Caco-2 (cell line): Measurements from ENCODE around the gene AP3B1. TPM values are rescaled to one million over a fixed set of nuclear protein-coding genes. Genes with fewer than 3 reads are reported as not detected.

ENCODE experiments used
- BruUV-seq: library from RNA; stranded (reverse); fragments of 400-500 nt; replicated peaks from 2 replicates; lab custom pipeline; 2021; lab: Mats Ljungman, UMichigan
- CTCF ChIA-PET: fragments of 300-600 bp; sonication (Branson Sonifier 250); formaldehyde crosslinking; loops from one replicate; lab custom pipeline; 2022; ENCODE audit warnings: antibody characterized with exemption; lab: Charles Lee
- POLR2A ChIA-PET: fragments of 300-600 bp; sonication (Branson Sonifier 250); formaldehyde crosslinking; loops from one replicate; lab custom pipeline; 2022; ENCODE audit warnings: antibody characterized with exemption; lab: Charles Lee
- DNase-seq, 2 experiments: peaks; one replicate each; pipeline versions ENCODE4 v3.0.0 to v3.0.0-alpha.2; 2020 to 2022
- H3K27me3 ChIP-seq: replicated peaks from 2 replicates; pipeline ENCODE4 v1.6.0; 2011; ENCODE audit warnings: low read length; ENCODE audit not compliant: control insufficient read depth, insufficient read depth
- H3K36me3 ChIP-seq: 2 replicates; pipeline ENCODE4 v1.5.1; 2011; ENCODE audit warnings: low read length; ENCODE audit not compliant: control insufficient read depth, insufficient read depth
- H3K4me1 ChIP-seq: fragments of 250-450 bp; sonication (Bioruptor Pico); 2 replicates; pipeline ENCODE4 v1.5.1; 2020; ENCODE audit warnings: mild to moderate bottlenecking
- H3K4me3 ChIP-seq: 2 replicates; pipeline ENCODE4 v1.5.1; 2011; ENCODE audit warnings: low read depth, mild to moderate bottlenecking, control low read depth, low read length
- H3K9me3 ChIP-seq: fragments of 250-450 bp; sonication (Bioruptor Pico); 2 replicates; pipeline ENCODE4 v1.5.1; 2020; ENCODE audit warnings: mild to moderate bottlenecking, moderate library complexity
- H3K27ac Mint-ChIP-seq: one replicate; pipeline ENCODE4 v1.8.0; 2022; ENCODE audit warnings: mixed read lengths; ENCODE audit not compliant: unreplicated experiment
- H3K27me3 Mint-ChIP-seq: one replicate; pipeline ENCODE4 v1.8.0; 2022; ENCODE audit warnings: mixed read lengths; ENCODE audit not compliant: insufficient read depth, unreplicated experiment
- H3K36me3 Mint-ChIP-seq: one replicate; pipeline ENCODE4 v1.8.0; 2022; ENCODE audit warnings: mild to moderate bottlenecking, mixed read lengths; ENCODE audit not compliant: insufficient read depth, unreplicated experiment
- H3K4me1 Mint-ChIP-seq: one replicate; pipeline ENCODE4 v1.8.0; 2022; ENCODE audit warnings: low read depth, mixed read lengths; ENCODE audit not compliant: unreplicated experiment
- H3K4me3 Mint-ChIP-seq: one replicate; pipeline ENCODE4 v1.8.0; 2022; ENCODE audit warnings: mild to moderate bottlenecking, moderate library complexity, mixed read lengths; ENCODE audit not compliant: unreplicated experiment
- H3K9me3 Mint-ChIP-seq: one replicate; pipeline ENCODE4 v1.8.0; 2022; ENCODE audit warnings: mixed read lengths; ENCODE audit not compliant: unreplicated experiment
- intact Hi-C: fragments of 100-400 bp; cut with micrococcal nuclease; formaldehyde crosslinking; loops from one replicate; pipeline ENCODE4 v1.10.0; 2022; ENCODE audit not compliant: unreplicated experiment
- total RNA-seq: library from RNA; stranded (reverse); gene quantifications from 2 replicates; pipeline ENCODE4 v1.2.3, GENCODE V29; 2022
- TF ChIP-seq, protein P1 (sequence below), 2 experiments: fragments of 200-600 bp in 1 of 2; IDR thresholded peaks; 1 replicate in 1 of 2; 2 replicates in 1 of 2; pipeline versions ENCODE4 v1.5.1 to v1.8.0; 2011 to 2022; ENCODE audit warnings: antibody characterized with exemption in 1 of 2, control low read depth in 1 of 2, inconsistent platforms in 1 of 2, low read depth in 1 of 2, low read length in 1 of 2, mild to moderate bottlenecking in 1 of 2, moderate library complexity in 1 of 2; ENCODE audit not compliant: insufficient read depth in 1 of 2, severe bottlenecking in 1 of 2, unreplicated experiment in 1 of 2

AP3B1 gene
- total RNA-seq, 1 experiment from 2014 or later: 52.7 TPM

DNA sequence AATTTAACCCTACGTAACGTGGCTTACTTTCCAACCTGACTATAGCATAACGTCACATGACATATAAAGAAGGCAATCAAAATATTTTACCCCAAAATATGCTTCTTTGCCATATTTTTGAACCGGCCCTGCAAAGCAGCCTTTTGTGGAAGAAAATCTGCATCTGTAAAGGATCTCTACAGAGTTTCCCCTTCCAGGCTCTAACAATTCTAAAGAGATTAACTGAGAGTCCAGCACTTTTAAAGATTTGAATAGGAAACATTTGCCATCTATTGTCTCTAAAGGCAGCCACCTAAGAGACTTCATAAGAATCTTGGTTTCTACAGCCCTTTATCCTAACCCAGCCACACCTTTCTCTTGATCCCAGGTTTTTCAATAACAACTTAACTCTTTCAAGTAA lies 22.7 kb downstream of the AP3B1 start:
- Mint-ChIP-seq H3K9me3 (no peaks in the 10 kb centered on the region), H3K27ac (no peak overlapping the region), H3K36me3 (peaks cover 13% of the 10 kb centered on the region), H3K27me3 (no peaks in the 10 kb centered on the region), H3K4me3 (no peak overlapping the region), H3K4me1 (peaks cover 13% of the 10 kb centered on the region)
- Histone ChIP-seq H3K36me3 (no peaks in the 10 kb centered on the region), H3K4me3 (no peak overlapping the region), H3K9me3 (no peaks in the 10 kb centered on the region), H3K4me1 (no peaks in the 10 kb centered on the region), H3K27me3 (no peaks in the 10 kb centered on the region)
- no peak for DNase-seq
- ChIA-PET POLR2A (no interaction called here), CTCF (no interaction called here)
- intact Hi-C loops: no loop called here
- no TSS peak for BruUV-seq
- TF ChIP-seq, protein P1, sequence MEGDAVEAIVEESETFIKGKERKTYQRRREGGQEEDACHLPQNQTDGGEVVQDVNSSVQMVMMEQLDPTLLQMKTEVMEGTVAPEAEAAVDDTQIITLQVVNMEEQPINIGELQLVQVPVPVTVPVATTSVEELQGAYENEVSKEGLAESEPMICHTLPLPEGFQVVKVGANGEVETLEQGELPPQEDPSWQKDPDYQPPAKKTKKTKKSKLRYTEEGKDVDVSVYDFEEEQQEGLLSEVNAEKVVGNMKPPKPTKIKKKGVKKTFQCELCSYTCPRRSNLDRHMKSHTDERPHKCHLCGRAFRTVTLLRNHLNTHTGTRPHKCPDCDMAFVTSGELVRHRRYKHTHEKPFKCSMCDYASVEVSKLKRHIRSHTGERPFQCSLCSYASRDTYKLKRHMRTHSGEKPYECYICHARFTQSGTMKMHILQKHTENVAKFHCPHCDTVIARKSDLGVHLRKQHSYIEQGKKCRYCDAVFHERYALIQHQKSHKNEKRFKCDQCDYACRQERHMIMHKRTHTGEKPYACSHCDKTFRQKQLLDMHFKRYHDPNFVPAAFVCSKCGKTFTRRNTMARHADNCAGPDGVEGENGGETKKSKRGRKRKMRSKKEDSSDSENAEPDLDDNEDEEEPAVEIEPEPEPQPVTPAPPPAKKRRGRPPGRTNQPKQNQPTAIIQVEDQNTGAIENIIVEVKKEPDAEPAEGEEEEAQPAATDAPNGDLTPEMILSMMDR (IDR thresholded peaks at IDR 0.05; ENCODE audit: insufficient read depth in 1 of 2, low read depth in 1 of 2, low read length in 1 of 2, severe bottlenecking in 1 of 2, unreplicated experiment in 1 of 2): no peak

DNA sequence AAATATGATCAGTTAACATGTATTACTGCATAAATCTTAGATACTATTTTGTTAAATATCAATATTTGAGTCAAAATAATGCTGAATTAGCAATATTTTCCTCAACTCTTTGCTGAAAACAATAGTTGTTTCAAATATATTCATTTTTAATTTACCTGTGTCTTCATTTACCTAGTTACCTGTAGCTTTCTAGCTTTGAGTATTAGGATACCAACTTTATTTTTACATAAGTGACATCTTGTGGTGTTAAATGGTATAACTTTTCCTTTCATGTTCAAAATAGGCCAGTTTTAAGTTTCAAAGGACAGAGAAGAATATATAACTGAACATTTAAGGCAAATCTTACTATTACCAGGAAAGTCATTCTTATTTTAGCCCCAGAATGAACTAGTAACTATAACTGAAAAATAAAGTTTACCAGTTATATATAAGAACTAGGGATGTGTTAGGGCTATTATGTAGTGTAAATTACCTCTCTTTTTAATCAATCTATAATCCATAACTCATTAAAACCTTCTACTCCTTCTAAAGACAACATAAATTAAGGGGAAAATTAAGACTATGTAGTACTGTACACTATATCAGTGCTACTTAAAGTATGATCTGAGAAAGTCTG lies 25.3 kb downstream of the AP3B1 start:
- no peak for DNase-seq
- Mint-ChIP-seq H3K27me3 (no peaks in the 10 kb centered on the region), H3K27ac (no peak overlapping the region), H3K4me3 (no peak overlapping the region), H3K4me1 (peaks cover 10% of the 10 kb centered on the region), H3K36me3 (peaks cover 18% of the 10 kb centered on the region), H3K9me3 (no peaks in the 10 kb centered on the region)
- TF ChIP-seq, protein P1 (IDR thresholded peaks at IDR 0.05; ENCODE audit: insufficient read depth in 1 of 2, low read depth in 1 of 2, low read length in 1 of 2, severe bottlenecking in 1 of 2, unreplicated experiment in 1 of 2): peak; percentile 25 to 40
- BruUV-seq: no TSS peak
- no peaks in the 10 kb centered on the region for H3K4me1 ChIP-seq
- no peaks in the 10 kb centered on the region for H3K36me3 ChIP-seq
- intact Hi-C loops: loop anchor here (1.0 kb wide), 1 partner anchor 47 kb away; no protein-coding TSS in a partner anchor
- CTCF ChIA-PET: interaction anchor here (0.6 to 1.3 kb wide), 3 partner anchors 24 to 203 kb away, joined by 3 to 7 read pairs (median 3); no protein-coding TSS in a partner anchor
- H3K27me3 ChIP-seq: no peaks in the 10 kb centered on the region
- no peak overlapping the region for H3K4me3 ChIP-seq
- POLR2A ChIA-PET: no interaction called here
- no peaks in the 10 kb centered on the region for H3K9me3 ChIP-seq

DNA sequence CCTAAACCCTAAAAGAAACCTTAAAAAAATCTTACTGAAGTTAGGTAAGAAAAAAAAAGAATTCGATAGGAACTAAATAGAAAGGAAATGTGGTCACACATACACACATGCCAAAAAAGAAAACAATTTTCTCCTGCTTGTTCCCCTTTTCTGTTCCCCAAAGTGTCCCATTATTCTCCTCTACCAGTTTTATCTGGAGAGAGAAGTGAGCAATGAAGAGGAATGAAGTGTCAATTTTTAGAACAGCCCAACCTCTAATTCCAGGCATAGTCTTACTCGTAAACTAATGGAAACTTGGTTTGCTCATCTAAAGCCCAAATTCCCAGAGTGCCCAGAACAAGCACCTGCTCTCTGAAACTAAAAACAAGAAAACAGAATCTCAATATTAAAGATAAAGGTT lies 26.1 kb downstream of the AP3B1 start:
- Histone ChIP-seq H3K4me3 (no peak overlapping the region), H3K27me3 (no peaks in the 10 kb centered on the region), H3K36me3 (no peaks in the 10 kb centered on the region), H3K4me1 (no peaks in the 10 kb centered on the region), H3K9me3 (no peaks in the 10 kb centered on the region)
- peaks cover 9% of the 10 kb centered on the region for H3K36me3 Mint-ChIP-seq
- peaks cover 2% of the 10 kb centered on the region for H3K4me1 Mint-ChIP-seq
- POLR2A ChIA-PET: no interaction called here
- H3K27ac Mint-ChIP-seq: no peak overlapping the region
- no peak for DNase-seq
- H3K27me3 Mint-ChIP-seq: no peaks in the 10 kb centered on the region
- intact Hi-C loops: no loop called here
- no TSS peak for BruUV-seq
- H3K9me3 Mint-ChIP-seq: no peaks in the 10 kb centered on the region
- CTCF ChIA-PET: interaction anchor here (0.6 to 1.3 kb wide), 2 partner anchors 46 to 202 kb away, joined by 3 to 7 read pairs; no protein-coding TSS in a partner anchor
- no peak overlapping the region for H3K4me3 Mint-ChIP-seq
- TF ChIP-seq, protein P1 (IDR thresholded peaks at IDR 0.05; ENCODE audit: insufficient read depth in 1 of 2, low read depth in 1 of 2, low read length in 1 of 2, severe bottlenecking in 1 of 2, unreplicated experiment in 1 of 2): no peak
